22Rv1 (cell line): ENCODE measurements around the gene SORCS2.

ENCODE experiments used
- CTCF ChIP-seq: fragments of 450-650 bp; IDR thresholded peaks from 2 replicates; pipeline ENCODE4 v1.5.1; 2017; ENCODE audit warnings: mild to moderate bottlenecking
- ZFX ChIP-seq: fragments of 450-650 bp; IDR thresholded peaks from 2 replicates; pipeline ENCODE4 v1.6.1; 2017; ENCODE audit warnings: antibody characterized with exemption, borderline replicate concordance

DNA sequence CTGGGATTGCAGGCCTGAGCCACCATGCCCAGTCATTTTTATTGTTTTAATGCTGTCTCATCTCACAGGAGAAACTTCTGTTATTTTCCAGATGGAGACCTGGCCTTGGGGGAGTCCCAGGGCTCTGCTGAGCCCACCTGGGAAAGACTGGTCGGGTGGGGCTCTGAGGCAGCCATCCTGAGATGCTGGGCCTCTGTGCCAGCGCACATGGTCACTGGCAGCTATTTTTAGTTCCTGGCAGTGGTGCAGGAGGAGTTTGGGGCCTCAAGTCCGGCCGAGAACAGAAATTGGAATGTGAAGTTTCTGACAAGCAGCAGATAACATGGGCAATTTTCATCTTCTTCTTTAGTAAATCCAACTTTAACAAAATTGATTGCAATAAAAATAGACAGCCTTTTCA is 44.5 kb downstream of the SORCS2 start:
- TF ChIP-seq CTCF: no peak
- no peak for TF ChIP-seq ZFX
